Keratinocyte (primary cell): ENCODE data around the gene PPP1R3F. TPM values are rescaled to one million over a fixed set of nuclear protein-coding genes. Genes with fewer than 3 reads are reported as not detected.

Source experiments
- DNase-seq: peaks from one replicate; pipeline ENCODE4 v3.0.0-alpha.2; 2011; ENCODE audit warnings: low read depth, missing footprints, low spot score
- FAIRE-seq: peaks from 2 replicates; lab custom pipeline; 2011; peaks lifted over from hg19 to GRCh38; lab: Jason Lieb, UNC
- H2AFZ ChIP-seq: 2 replicates; pipeline ENCODE4 v1.6.0; 2012; ENCODE audit warnings: low read length, control low read depth, inconsistent platforms; ENCODE audit not compliant: control insufficient read depth
- H3K27ac ChIP-seq: 2 replicates; pipeline ENCODE4 v1.5.1; 2011; ENCODE audit warnings: low read length; ENCODE audit not compliant: control insufficient read depth, insufficient read depth
- H3K27me3 ChIP-seq: 3 replicates; pipeline ENCODE4 v1.6.0; 2011; ENCODE audit warnings: low read length; ENCODE audit not compliant: control insufficient read depth, insufficient read depth; ENCODE audit errors: extremely low read depth
- H3K36me3 ChIP-seq, 2 experiments: 2 replicates in 1 of 2; 3 replicates in 1 of 2; pipeline ENCODE4 v1.5.1; 2011; ENCODE audit warnings: low read length in 2 of 2, mild to moderate bottlenecking in 1 of 2; ENCODE audit not compliant: control insufficient read depth in 2 of 2, insufficient read depth in 2 of 2; ENCODE audit errors: extremely low read depth in 1 of 2
- H3K4me1 ChIP-seq: 3 replicates; pipeline ENCODE4 v1.5.1; 2011; ENCODE audit warnings: low read length; ENCODE audit not compliant: control insufficient read depth, insufficient read depth; ENCODE audit errors: extremely low read depth
- H3K4me2 ChIP-seq: 3 replicates; pipeline ENCODE4 v1.6.0; 2011; ENCODE audit warnings: low read depth, low read length; ENCODE audit not compliant: control insufficient read depth, insufficient read depth; ENCODE audit errors: extremely low read depth
- H3K4me3 ChIP-seq, 3 experiments: fragments of 200-600 bp in 1 of 3; sonication (generic) in 1 of 3; 2 replicates in 2 of 3; 3 replicates in 1 of 3; pipeline ENCODE4 v1.5.1; 2011 to 2016; ENCODE audit warnings: low read length in 3 of 3, mild to moderate bottlenecking in 3 of 3, control low read depth in 2 of 3, inconsistent platforms in 1 of 3, low read depth in 1 of 3, mixed read lengths in 1 of 3, mixed run types in 1 of 3, moderate library complexity in 1 of 3; ENCODE audit not compliant: control insufficient read depth in 2 of 3, insufficient read depth in 2 of 3; ENCODE audit errors: extremely low read depth in 1 of 3
- H3K79me2 ChIP-seq: 2 replicates; pipeline ENCODE4 v1.6.0; 2012; ENCODE audit warnings: low read length; ENCODE audit not compliant: control insufficient read depth, insufficient read depth
- H3K9ac ChIP-seq: 3 replicates; pipeline ENCODE4 v1.6.0; 2011; ENCODE audit warnings: low read length; ENCODE audit not compliant: control insufficient read depth, insufficient read depth; ENCODE audit errors: extremely low read depth
- H3K9me1 ChIP-seq: 3 replicates; pipeline ENCODE4 v1.6.0; 2011; ENCODE audit warnings: low read length; ENCODE audit not compliant: control insufficient read depth, insufficient read depth; ENCODE audit errors: extremely low read depth
- H3K9me3 ChIP-seq: 2 replicates; pipeline ENCODE4 v1.5.1; 2012; ENCODE audit warnings: low read depth, low read length; ENCODE audit not compliant: control insufficient read depth
- H4K20me1 ChIP-seq: 3 replicates; pipeline ENCODE4 v1.6.0; 2011; ENCODE audit warnings: low read length; ENCODE audit not compliant: control insufficient read depth, insufficient read depth; ENCODE audit errors: extremely low read depth
- CTCF ChIP-seq, 3 experiments: IDR thresholded peaks in 1 of 3; conservative IDR thresholded peaks in 1 of 3; optimal IDR thresholded peaks in 1 of 3; 2 replicates in 2 of 3; 3 replicates in 1 of 3; pipeline versions ENCODE3 to v1.5.1; 2011; ENCODE audit warnings: low read length in 3 of 3, mild to moderate bottlenecking in 3 of 3, moderate library complexity in 2 of 3, control low read depth in 1 of 3, inconsistent platforms in 1 of 3; ENCODE audit not compliant: insufficient read depth in 2 of 3; ENCODE audit errors: extremely low read depth in 1 of 3
- EZH2 ChIP-seq: IDR thresholded peaks from one replicate; pipeline ENCODE4 v1.6.1; 2012; ENCODE audit warnings: inconsistent platforms, mild to moderate bottlenecking, low read length, moderate library complexity
- dilution Hi-C: fragments of 300-500 bp; cut with MboI; formaldehyde crosslinking; loops from one replicate; pipeline ENCODE4 v1.7.0; 2020; ENCODE audit warnings: low sequenced_read_pairs; ENCODE audit not compliant: extremely low pct_ligation_motif_present
- polyA plus RNA-seq, 5 experiments: library from polyadenylated mRNA; depleted of rRNA in 3 of 5; stranded (reverse) in 3 of 5; stranded (forward) in 1 of 5; unstranded in 1 of 5; fragments of >200 nt; gene quantifications; 1 replicate in 1 of 5; 2 replicates in 3 of 5; 3 replicates in 1 of 5; pipeline versions ENCODE4 v1.2.1 to v1.2.3, GENCODE V29; 2011 to 2012; ENCODE audit warnings: missing spikeins in 2 of 5, low read depth in 1 of 5, low replicate concordance in 1 of 5

The PPP1R3F gene
- polyA plus RNA-seq, 1 donor (not counting 4 experiments of a cell fraction or from before 2014, with no cell fraction given), result 0.29 TPM

GRCh38 chrX:49231333-49232000 is 38.1 kb upstream of the PPP1R3F start:
- Histone ChIP-seq H3K9me3 (no peaks in the 10 kb centered on the region), H2AFZ (no peak overlapping the region), H3K27me3 (no peaks in the 10 kb centered on the region), H3K79me2 (no peaks in the 10 kb centered on the region), H3K4me1 (no peaks in the 10 kb centered on the region), H3K9me1 (no peaks in the 10 kb centered on the region), H3K4me2 (no peak overlapping the region), H3K4me3 (no peak overlapping the region), H3K9ac (no peak overlapping the region), H3K36me3 (no peaks in the 10 kb centered on the region), H4K20me1 (no peaks in the 10 kb centered on the region), H3K27ac (no peak overlapping the region)
- DNase-seq (no peak), FAIRE-seq (no peak)
- dilution Hi-C loops, result no loop called here
- TF ChIP-seq EZH2 (no peak), CTCF (optimal IDR thresholded peaks at IDR 0.05 in 1 of 3, IDR thresholded peaks at IDR 0.05 in 1 of 3, conservative IDR thresholded peaks at IDR 0.05 in 1 of 3; ENCODE audit: extremely low read depth in 1 of 3, insufficient read depth in 2 of 3, low read length in 3 of 3) (no peak)

DNA sequence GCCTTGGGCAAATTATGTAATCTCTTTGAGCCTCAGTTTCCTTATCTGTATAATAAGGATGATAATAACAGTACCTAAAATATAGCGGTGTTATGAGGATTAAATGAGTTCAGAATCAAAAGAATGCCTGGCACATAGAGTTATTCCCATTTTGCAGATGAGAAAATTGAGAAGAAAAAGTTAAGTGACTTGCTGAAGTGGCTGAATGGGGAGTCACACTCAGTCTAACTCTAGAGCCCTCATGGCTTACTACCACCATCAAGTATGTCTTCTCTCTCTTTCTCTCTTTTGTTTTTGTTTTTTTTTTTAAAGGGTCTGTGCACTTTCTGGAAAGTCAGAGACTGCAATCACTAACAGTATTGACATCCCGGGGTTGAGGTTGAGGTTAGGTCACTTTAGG is 37.1 kb upstream of the PPP1R3F start:
- no peak overlapping the region for H3K27ac ChIP-seq
- H3K79me2 ChIP-seq, result no peaks in the 10 kb centered on the region
- H4K20me1 ChIP-seq, result no peaks in the 10 kb centered on the region
- no peak overlapping the region for H3K4me3 ChIP-seq
- H3K4me2 ChIP-seq, result no peak overlapping the region
- no peaks in the 10 kb centered on the region for H3K36me3 ChIP-seq
- no peaks in the 10 kb centered on the region for H3K4me1 ChIP-seq
- TF ChIP-seq CTCF (optimal IDR thresholded peaks at IDR 0.05 in 1 of 3, IDR thresholded peaks at IDR 0.05 in 1 of 3, conservative IDR thresholded peaks at IDR 0.05 in 1 of 3; ENCODE audit: extremely low read depth in 1 of 3, insufficient read depth in 2 of 3, low read length in 3 of 3) (no peak), EZH2 (no peak)
- no peak overlapping the region for H3K9ac ChIP-seq
- dilution Hi-C loops, result no loop called here
- no peak overlapping the region for H2AFZ ChIP-seq
- H3K9me3 ChIP-seq, result no peaks in the 10 kb centered on the region
- no peaks in the 10 kb centered on the region for H3K9me1 ChIP-seq
- no peaks in the 10 kb centered on the region for H3K27me3 ChIP-seq
- DNase-seq (no peak), FAIRE-seq (no peak)
